CD14-positive monocyte (primary cell): Measurements from ENCODE around the gene NRXN3. TPM values are rescaled to one million over a fixed set of nuclear protein-coding genes. Genes with fewer than 3 reads are reported as not detected.

Source experiments
- DNase-seq, 3 donors: peaks; one replicate each; pipeline ENCODE4 v3.0.0-alpha.2; 2011 to 2022
- H2AFZ ChIP-seq: 2 replicates; pipeline ENCODE4 v1.6.0; 2012; ENCODE audit warnings: mild to moderate bottlenecking, low read depth, low read length, inconsistent platforms; ENCODE audit not compliant: insufficient read depth, poor library complexity, severe bottlenecking
- H3K27ac ChIP-seq, 2 donors: 1 replicate in 1 of 2; 2 replicates in 1 of 2; pipeline ENCODE4 v1.5.1; 2012 to 2013; ENCODE audit warnings: low read length in 2 of 2, control low read depth in 1 of 2, inconsistent platforms in 1 of 2, low read depth in 1 of 2, mild to moderate bottlenecking in 1 of 2
- H3K27me3 ChIP-seq, 2 donors: one replicate each; pipeline versions ENCODE4 v1.6.0 to v1.6.1; 2011 to 2013; ENCODE audit warnings: low read length in 2 of 2; ENCODE audit not compliant: control insufficient read depth in 2 of 2, insufficient read depth in 2 of 2
- H3K36me3 ChIP-seq, 2 donors: replicated peaks in 1 of 2; 1 replicate in 1 of 2; 2 replicates in 1 of 2; pipeline versions ENCODE4 v1.5.1 to v1.6.1; 2012 to 2013; ENCODE audit warnings: low read length in 2 of 2, control low read depth in 1 of 2, inconsistent platforms in 1 of 2, mild to moderate bottlenecking in 1 of 2; ENCODE audit not compliant: insufficient read depth in 2 of 2, control insufficient read depth in 1 of 2
- H3K4me1 ChIP-seq, 2 donors: 1 replicate in 1 of 2; 2 replicates in 1 of 2; pipeline versions ENCODE4 v1.5.1 to v1.6.1; 2012 to 2013; ENCODE audit warnings: low read length in 2 of 2, control low read depth in 1 of 2, inconsistent platforms in 1 of 2, mild to moderate bottlenecking in 1 of 2, moderate library complexity in 1 of 2; ENCODE audit not compliant: insufficient read depth in 2 of 2, control insufficient read depth in 1 of 2
- H3K4me2 ChIP-seq: replicated peaks from 2 replicates; pipeline ENCODE3; 2012; ENCODE audit warnings: low read length, moderate library complexity, mild to moderate bottlenecking; ENCODE audit not compliant: poor library complexity, severe bottlenecking; ENCODE audit errors: extremely low read depth
- H3K4me3 ChIP-seq, 3 experiments: fragments of 200-600 bp in 1 of 3; sonication (generic) in 1 of 3; replicated peaks in 1 of 3; 1 replicate in 2 of 3; 2 replicates in 1 of 3; pipeline ENCODE4 v1.5.1; 2011 to 2013; ENCODE audit warnings: low read length in 3 of 3, mild to moderate bottlenecking in 3 of 3, control low read depth in 2 of 3, low read depth in 2 of 3, inconsistent platforms in 1 of 3, moderate library complexity in 1 of 3
- H3K79me2 ChIP-seq: 2 replicates; pipeline ENCODE4 v1.6.0; 2012; ENCODE audit warnings: mild to moderate bottlenecking, control low read depth, inconsistent platforms, low read length, moderate library complexity; ENCODE audit not compliant: insufficient read depth
- H3K9ac ChIP-seq: 2 replicates; pipeline ENCODE4 v1.6.0; 2017; ENCODE audit warnings: low read length, mild to moderate bottlenecking; ENCODE audit not compliant: insufficient read depth, poor library complexity, severe bottlenecking
- H3K9me3 ChIP-seq, 2 donors: replicated peaks in 1 of 2; 1 replicate in 1 of 2; 2 replicates in 1 of 2; pipeline versions ENCODE4 v1.5.1 to v1.6.1; 2012 to 2013; ENCODE audit warnings: low read length in 2 of 2, control low read depth in 1 of 2; ENCODE audit not compliant: control insufficient read depth in 1 of 2, insufficient read depth in 1 of 2
- H4K20me1 ChIP-seq: 2 replicates; pipeline ENCODE4 v1.6.0; 2012; ENCODE audit warnings: mild to moderate bottlenecking, low read length, control low read depth, moderate library complexity; ENCODE audit not compliant: insufficient read depth
- H3K27ac Mint-ChIP-seq, 7 donors: one replicate each; pipeline ENCODE4 v1.8.0; 2020; ENCODE audit warnings: mild to moderate bottlenecking in 7 of 7, mixed read lengths in 7 of 7, moderate library complexity in 6 of 7, inconsistent platforms in 2 of 7
- H3K27me3 Mint-ChIP-seq, 3 donors: one replicate each; pipeline ENCODE4 v1.8.0; 2021 to 2022; ENCODE audit warnings: low read depth in 3 of 3, mild to moderate bottlenecking in 3 of 3, mixed read lengths in 3 of 3, moderate library complexity in 3 of 3, inconsistent platforms in 1 of 3
- H3K36me3 Mint-ChIP-seq, 2 donors: one replicate each; pipeline ENCODE4 v1.8.0; 2020; ENCODE audit warnings: mixed read lengths in 2 of 2, inconsistent platforms in 1 of 2, mild to moderate bottlenecking in 1 of 2
- H3K4me1 Mint-ChIP-seq: one replicate; pipeline ENCODE4 v1.8.0; 2020; ENCODE audit warnings: mild to moderate bottlenecking, mixed read lengths
- H3K4me3 Mint-ChIP-seq, 2 donors: one replicate each; pipeline ENCODE4 v1.8.0; 2020; ENCODE audit warnings: mild to moderate bottlenecking in 2 of 2, mixed read lengths in 2 of 2, moderate library complexity in 1 of 2
- H3K9me3 Mint-ChIP-seq, 7 donors: one replicate each; pipeline ENCODE4 v1.8.0; 2020 to 2022; ENCODE audit warnings: mixed read lengths in 7 of 7, mild to moderate bottlenecking in 6 of 7, moderate library complexity in 6 of 7, inconsistent platforms in 2 of 7
- WGBS: methylation state at CpG from one replicate; pipeline ENCODE4 v1.1.5; 2013; ENCODE audit warnings: missing lambda C conversion rate; ENCODE audit not compliant: insufficient coverage; 5-methylcytosine and 5-hydroxymethylcytosine counted together
- intact Hi-C, 2 donors: fragments of 100-400 bp; cut with micrococcal nuclease; formaldehyde crosslinking; loops; one replicate each; pipeline versions ENCODE4 v1.15.0 to v1.15.1; 2023
- polyA plus RNA-seq, 3 donors: library from polyadenylated mRNA; depleted of rRNA in 1 of 3; unstranded in 2 of 3; stranded (reverse) in 1 of 3; fragments of 300-500 nt in 2 of 3; fragments of >200 nt in 1 of 3; fragmentation: Illumina TruSeq in 2 of 3; gene quantifications; 1 replicate in 2 of 3; 2 replicates in 1 of 3; pipeline ENCODE4 v1.2.3, GENCODE V29; 2012 to 2021
- TF ChIP-seq, protein P1 (sequence below): fragments of 200-600 bp; IDR thresholded peaks from one replicate; pipeline ENCODE4 v1.8.0; 2022; ENCODE audit warnings: antibody characterized with exemption, mild to moderate bottlenecking

Gene NRXN3
- polyA plus RNA-seq, 3 donors: not detected

DNA sequence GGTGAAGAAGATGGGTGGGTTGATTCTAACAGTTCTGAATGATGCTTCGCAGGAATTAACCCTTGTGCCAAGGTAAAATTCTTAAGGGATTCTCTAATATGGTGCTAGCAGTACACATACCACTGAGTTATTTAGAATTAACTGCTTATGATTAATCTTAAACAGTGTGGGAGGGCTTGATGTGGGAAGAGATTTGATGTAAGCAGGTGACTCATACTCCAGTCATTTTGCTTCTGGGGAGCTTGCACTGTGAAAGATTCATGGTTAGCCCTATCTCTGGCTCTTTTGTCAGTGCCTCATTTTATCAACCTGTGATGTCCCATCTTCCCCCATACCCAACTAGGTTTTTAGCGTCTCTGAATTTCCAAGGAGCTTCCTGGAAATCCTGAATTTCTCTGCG lies 83.8 kb downstream of the NRXN3 start:
- Mint-ChIP-seq H3K27ac (no peak overlapping the region), H3K9me3 (peaks cover 0 to 4% (median 3%) of the 10 kb centered on the region in 7 donors), H3K4me3 (no peak overlapping the region), H3K27me3 (peaks cover 0 to 6% (median 3%) of the 10 kb centered on the region in 3 donors), H3K4me1 (no peaks in the 10 kb centered on the region), H3K36me3 (no peaks in the 10 kb centered on the region)
- Histone ChIP-seq H3K27me3 (no peaks in the 10 kb centered on the region), H3K4me3 (no peak overlapping the region), H3K4me1 (no peaks in the 10 kb centered on the region), H3K36me3 (no peaks in the 10 kb centered on the region), H3K4me2 (no peak overlapping the region), H3K9ac (no peak overlapping the region), H2AFZ (no peak overlapping the region), H3K79me2 (no peaks in the 10 kb centered on the region), H3K9me3 (no peaks in the 10 kb centered on the region), H3K27ac (no peak overlapping the region), H4K20me1 (no peaks in the 10 kb centered on the region)
- TF ChIP-seq, protein P1, sequence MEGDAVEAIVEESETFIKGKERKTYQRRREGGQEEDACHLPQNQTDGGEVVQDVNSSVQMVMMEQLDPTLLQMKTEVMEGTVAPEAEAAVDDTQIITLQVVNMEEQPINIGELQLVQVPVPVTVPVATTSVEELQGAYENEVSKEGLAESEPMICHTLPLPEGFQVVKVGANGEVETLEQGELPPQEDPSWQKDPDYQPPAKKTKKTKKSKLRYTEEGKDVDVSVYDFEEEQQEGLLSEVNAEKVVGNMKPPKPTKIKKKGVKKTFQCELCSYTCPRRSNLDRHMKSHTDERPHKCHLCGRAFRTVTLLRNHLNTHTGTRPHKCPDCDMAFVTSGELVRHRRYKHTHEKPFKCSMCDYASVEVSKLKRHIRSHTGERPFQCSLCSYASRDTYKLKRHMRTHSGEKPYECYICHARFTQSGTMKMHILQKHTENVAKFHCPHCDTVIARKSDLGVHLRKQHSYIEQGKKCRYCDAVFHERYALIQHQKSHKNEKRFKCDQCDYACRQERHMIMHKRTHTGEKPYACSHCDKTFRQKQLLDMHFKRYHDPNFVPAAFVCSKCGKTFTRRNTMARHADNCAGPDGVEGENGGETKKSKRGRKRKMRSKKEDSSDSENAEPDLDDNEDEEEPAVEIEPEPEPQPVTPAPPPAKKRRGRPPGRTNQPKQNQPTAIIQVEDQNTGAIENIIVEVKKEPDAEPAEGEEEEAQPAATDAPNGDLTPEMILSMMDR: no peak
- DNase-seq: no peak
- intact Hi-C loops: no loop called here
- WGBS: 100% methylated on average over 2 of the region's 3 CpGs

DNA sequence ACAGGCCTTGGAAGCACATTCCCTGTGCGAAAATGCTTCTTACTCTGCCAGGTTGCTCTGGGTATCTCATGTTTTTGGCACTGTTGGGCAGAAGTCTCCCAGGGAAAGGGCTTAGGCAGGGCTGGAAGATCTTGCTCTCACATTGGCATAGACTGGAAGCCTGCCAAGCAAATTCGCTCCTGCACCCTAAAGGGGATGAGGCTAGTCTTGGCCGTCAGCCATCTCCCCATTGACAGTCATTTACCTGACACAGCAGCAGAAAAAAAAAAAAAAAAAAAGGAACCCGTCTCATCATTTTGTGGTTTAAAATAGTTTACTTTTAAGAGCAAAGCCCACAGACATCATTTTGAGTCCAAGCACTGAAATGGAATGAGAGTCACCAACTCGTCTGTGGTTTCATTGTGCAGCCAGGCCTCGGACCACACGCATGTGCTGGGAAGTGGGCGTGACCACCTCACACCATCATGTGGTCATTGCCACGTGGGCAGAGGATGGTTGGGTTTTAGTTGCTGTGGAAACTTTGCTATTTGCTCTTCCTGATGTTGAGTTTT lies 84.8 kb downstream of the NRXN3 start:
- DNase-seq: no peak
- Mint-ChIP-seq H3K36me3 (no peaks in the 10 kb centered on the region), H3K27ac (no peak overlapping the region), H3K27me3 (peaks cover 0 to 6% (median 0%) of the 10 kb centered on the region in 3 donors), H3K9me3 (peaks cover 0 to 4% (median 3%) of the 10 kb centered on the region in 7 donors), H3K4me3 (no peak overlapping the region), H3K4me1 (no peaks in the 10 kb centered on the region)
- no peaks in the 10 kb centered on the region for H3K79me2 ChIP-seq
- intact Hi-C loops: no loop called here
- H3K36me3 ChIP-seq: no peaks in the 10 kb centered on the region
- 65% methylated on average over 2 of the region's 9 CpGs for WGBS
- H3K9me3 ChIP-seq: no peaks in the 10 kb centered on the region
- H3K4me1 ChIP-seq: no peaks in the 10 kb centered on the region
- H4K20me1 ChIP-seq: no peaks in the 10 kb centered on the region
- H2AFZ ChIP-seq: no peak overlapping the region
- H3K9ac ChIP-seq: no peak overlapping the region
- H3K27ac ChIP-seq: no peak overlapping the region
- H3K4me2 ChIP-seq: no peak overlapping the region
- TF ChIP-seq, protein P1: no peak
- H3K27me3 ChIP-seq: no peaks in the 10 kb centered on the region
- no peak overlapping the region for H3K4me3 ChIP-seq
